ENCODE measurements around the gene MDN1. TPM values are rescaled to one million over a fixed set of nuclear protein-coding genes. Genes with fewer than 3 reads are reported as not detected.

The MDN1 gene
- total and polyA plus RNA-seq, 2 of the 4 experiments (the other 2 are of a cell fraction) = 7.7 to 26.7 TPM

DNA sequence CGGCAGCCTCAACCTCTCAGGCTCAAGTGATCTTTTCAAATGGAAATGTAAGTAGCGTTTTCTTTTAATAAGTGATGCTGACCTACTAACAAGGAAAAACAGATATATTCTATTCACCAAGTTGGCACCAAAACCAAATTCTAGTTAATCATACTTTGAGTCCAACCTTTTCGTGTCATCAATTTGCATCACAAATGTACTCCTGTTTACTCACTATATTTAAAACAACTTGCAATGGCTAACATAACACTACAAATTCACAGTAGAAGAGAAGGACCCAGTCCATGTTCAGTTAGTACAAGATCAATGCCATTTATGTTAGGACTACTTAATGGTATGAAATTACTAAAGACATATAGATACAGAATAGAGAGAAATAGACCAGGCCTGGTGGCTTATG is 50.0 kb downstream of the MDN1 start:
- Histone ChIP-seq H3K79me1 (ENCODE audit: low read depth in 1 of 2, low read length in 2 of 2) (0 out of 4 replicates have a peak, but pooled peaks cover 0 to 2% of the 10 kb centered on the region in 2 experiments), H2BK5ac (ENCODE audit: low read depth, low read length, poor library complexity, severe bottlenecking) (no peak overlapping the region), H4K20me1 (ENCODE audit: insufficient read depth, low read length) (no peaks in the 10 kb centered on the region), H3K9me1 (ENCODE audit: insufficient read depth, low read length) (no peaks in the 10 kb centered on the region), H4K91ac (ENCODE audit: insufficient read depth, low read depth, low read length) (no peak overlapping the region), H2BK120ac (ENCODE audit: low read depth, low read length) (no peak overlapping the region), H3K9ac (ENCODE audit: low read depth, low read length) (no peak overlapping the region), H3K36me3 (ENCODE audit: control insufficient read depth, insufficient read depth, low read length) (peaks cover 25% of the 10 kb centered on the region), H2AK5ac (ENCODE audit: low read depth, low read length) (no peak overlapping the region), H2BK20ac (ENCODE audit: low read depth, low read length) (no peak overlapping the region), H3K27ac (ENCODE audit: insufficient read depth, low read length) (no peak overlapping the region), H3K4ac (ENCODE audit: low read depth, low read length) (no peak overlapping the region), H4K5ac (ENCODE audit: low read depth, low read length) (no peak overlapping the region), H3K4me3 (ENCODE audit: insufficient read depth, low read depth, low read length) (no peak overlapping the region), H3K14ac (replicated peaks; ENCODE audit: low read depth, low read length) (no peak overlapping the region), H3K56ac (ENCODE audit: extremely low read depth, insufficient read depth, low read length) (no peak overlapping the region), H3K27me3 (ENCODE audit: control insufficient read depth, insufficient read depth, low read length) (no peaks in the 10 kb centered on the region), H2BK15ac (ENCODE audit: low read depth, low read length) (no peak overlapping the region), H2AFZ (replicated peaks; ENCODE audit: low read length, poor library complexity) (no peak overlapping the region), H3K23ac (ENCODE audit: low read depth, low read length) (no peak overlapping the region), H2AK9ac (replicated peaks; ENCODE audit: low read depth, low read length, poor library complexity) (no peak overlapping the region), H4K8ac (ENCODE audit: low read depth in 2 of 2, low read length in 2 of 2) (no peak overlapping the region), H3K18ac (ENCODE audit: low read depth, low read length) (no peak overlapping the region), H3K4me1 (ENCODE audit: control insufficient read depth, insufficient read depth, low read length) (no peaks in the 10 kb centered on the region), H3K4me2 (ENCODE audit: low read depth, low read length) (no peak overlapping the region), H3K9me3 (ENCODE audit: control insufficient read depth, insufficient read depth, low read length) (no peaks in the 10 kb centered on the region)
- ATAC-seq (ENCODE audit: low read depth) = no peak
- no peak for DNase-seq
- no peak for TF ChIP-seq RAD21 (IDR thresholded peaks at IDR 0.05; ENCODE audit: low read length)
- no peak for TF ChIP-seq SMC3 (IDR thresholded peaks at IDR 0.05; ENCODE audit: low read depth, low read length)
- TF ChIP-seq, protein P1, sequence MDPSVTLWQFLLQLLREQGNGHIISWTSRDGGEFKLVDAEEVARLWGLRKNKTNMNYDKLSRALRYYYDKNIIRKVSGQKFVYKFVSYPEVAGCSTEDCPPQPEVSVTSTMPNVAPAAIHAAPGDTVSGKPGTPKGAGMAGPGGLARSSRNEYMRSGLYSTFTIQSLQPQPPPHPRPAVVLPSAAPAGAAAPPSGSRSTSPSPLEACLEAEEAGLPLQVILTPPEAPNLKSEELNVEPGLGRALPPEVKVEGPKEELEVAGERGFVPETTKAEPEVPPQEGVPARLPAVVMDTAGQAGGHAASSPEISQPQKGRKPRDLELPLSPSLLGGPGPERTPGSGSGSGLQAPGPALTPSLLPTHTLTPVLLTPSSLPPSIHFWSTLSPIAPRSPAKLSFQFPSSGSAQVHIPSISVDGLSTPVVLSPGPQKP (IDR thresholded peaks at IDR 0.05; ENCODE audit: borderline replicate concordance, low read depth, low read length) = no peak
- TF ChIP-seq FOS (IDR thresholded peaks at IDR 0.05; ENCODE audit: low read depth, low read length) = no peak
- no peak for TF ChIP-seq CHD1 (IDR thresholded peaks at IDR 0.05; ENCODE audit: low read depth, low read length)
- no peak for TF ChIP-seq BHLHE40 (IDR thresholded peaks at IDR 0.05; ENCODE audit: low read depth, low read length)
- TF ChIP-seq MXI1 (IDR thresholded peaks at IDR 0.05; ENCODE audit: borderline replicate concordance, low read depth, low read length) = no peak
- TF ChIP-seq MAZ (IDR thresholded peaks at IDR 0.05; ENCODE audit: borderline replicate concordance, low read depth, low read length) = no peak
- no peak for TF ChIP-seq NFE2L2 (IDR thresholded peaks at IDR 0.05; ENCODE audit: low read depth, low read length)
- no peak for TF ChIP-seq RCOR1 (IDR thresholded peaks at IDR 0.05; ENCODE audit: insufficient replicate concordance, low read length)
- no peak for TF ChIP-seq CEBPB (IDR thresholded peaks at IDR 0.05; ENCODE audit: low read depth, low read length)
- no peak for TF ChIP-seq USF2 (IDR thresholded peaks at IDR 0.05; ENCODE audit: low read depth, low read length)
- no peak for TF ChIP-seq CTCF (conservative IDR thresholded peaks at IDR 0.05; ENCODE audit: low read depth, low read length)
- TF ChIP-seq RFX5 (IDR thresholded peaks at IDR 0.05; ENCODE audit: low read depth, low read length) = no peak
- intact Hi-C loops (cut with micrococcal nuclease) = no loop called here
- ChIA-PET POLR2A (ENCODE audit: unreplicated experiment) (no interaction called here), CTCF (no interaction called here)
- in situ Hi-C loops (cut with MboI; ENCODE audit: low sequenced_read_pairs) = no loop called here
- dilution Hi-C loops (cut with HindIII; ENCODE audit: low sequenced_read_pairs, unreplicated experiment) = no loop called here
- WGBS, 2 experiments (ENCODE audit: extremely low coverage in 2 of 2, insufficient read length in 1 of 2) = 80% methylated on average over 1 of the region's 3 CpGs; no CpG with 5 or more reads in 1 of the 2 experiments
- no TSS peak for BruUV-seq (replicated peaks)
